DMS153 (cell line): ENCODE measurements around the gene NCK1.

Experiments
- DNase-seq: peaks from one replicate; lab custom pipeline; 2025; lab: John Stamatoyannopoulos, UW

The NCK1 gene

GRCh38 chr3:136861890-136862616 lies at the start of gene NCK1:
Gene NCK1 (plus strand): TSS chr3:136862208. CDS start chr3:136928002, 65,794 bp downstream.
- peak; percentile 95 for DNase-seq

GRCh38 chr3:136817448-136817847 lies 44.6 kb upstream of the NCK1 start:
- no peak for DNase-seq

- peak; percentile 92 for DNase-seq
These were observed 43.7 kb upstream of the NCK1 start for GRCh38 chr3:136818191-136818768.

GRCh38 chr3:136818769-136819391 lies 43.1 kb upstream of the NCK1 start, which contains the start of gene SLC35G2:
Gene SLC35G2 (plus strand): TSS chr3:136819126. CDS start chr3:136854461, 35,335 bp downstream.
- peak; percentile 74 for DNase-seq

GRCh38 chr3:136819392-136819730 lies 42.6 kb upstream of the NCK1 start:
- peak; percentile 34 for DNase-seq

- peak; percentile 51 for DNase-seq
These were observed 42.0 kb upstream of the NCK1 start for GRCh38 chr3:136819731-136820679.

GRCh38 chr3:136831461-136831860 lies 30.5 kb upstream of the NCK1 start:
- no peak for DNase-seq

- DNase-seq, result no peak
These were observed 26.8 kb upstream of the NCK1 start for GRCh38 chr3:136835089-136835812.

- no peak for DNase-seq
These were observed 26.0 kb upstream of the NCK1 start for GRCh38 chr3:136835813-136836510.

GRCh38 chr3:136836511-136837156 lies 25.4 kb upstream of the NCK1 start:
- DNase-seq, result no peak

GRCh38 chr3:136838641-136839555 lies 23.1 kb upstream of the NCK1 start:
- DNase-seq, result no peak

GRCh38 chr3:136839556-136839931 lies 22.5 kb upstream of the NCK1 start:
- DNase-seq, result no peak

- no peak for DNase-seq
These were observed 21.8 kb upstream of the NCK1 start for GRCh38 chr3:136840252-136840651.

- DNase-seq, result no peak
These were observed 19.7 kb upstream of the NCK1 start for GRCh38 chr3:136842294-136842693.

- no peak for DNase-seq
These were observed 17.3 kb upstream of the NCK1 start for GRCh38 chr3:136844724-136845123.

GRCh38 chr3:136852180-136852579 lies 9.8 kb upstream of the NCK1 start:
- no peak for DNase-seq

- no peak for DNase-seq
These were observed 5.3 kb upstream of the NCK1 start for GRCh38 chr3:136856665-136857064.

GRCh38 chr3:136858381-136858780 lies 3.6 kb upstream of the NCK1 start:
- no peak for DNase-seq

GRCh38 chr3:136860541-136860940 lies 1.5 kb upstream of the NCK1 start:
- peak; percentile 50 for DNase-seq
